ENCODE results near the gene CIAO2A. TPM values are rescaled to one million over a fixed set of nuclear protein-coding genes. Genes with fewer than 3 reads are reported as not detected.

The CIAO2A gene
- total RNA-seq, result 51.6 and 60.6 TPM in 2 replicates

GRCh38 chr15:64093627-64094417 is at the start of gene CIAO2A:
Gene CIAO2A (minus strand): TSS chr15:64093838. CDS start chr15:64093768, 70 bp downstream.

GRCh38 chr15:64095795-64096667 is 2.4 kb upstream of the CIAO2A start, which contains the start of gene SNX1:
Gene SNX1 (plus strand): TSS chr15:64095982. CDS start chr15:64096014, 32 bp downstream.

DNA sequence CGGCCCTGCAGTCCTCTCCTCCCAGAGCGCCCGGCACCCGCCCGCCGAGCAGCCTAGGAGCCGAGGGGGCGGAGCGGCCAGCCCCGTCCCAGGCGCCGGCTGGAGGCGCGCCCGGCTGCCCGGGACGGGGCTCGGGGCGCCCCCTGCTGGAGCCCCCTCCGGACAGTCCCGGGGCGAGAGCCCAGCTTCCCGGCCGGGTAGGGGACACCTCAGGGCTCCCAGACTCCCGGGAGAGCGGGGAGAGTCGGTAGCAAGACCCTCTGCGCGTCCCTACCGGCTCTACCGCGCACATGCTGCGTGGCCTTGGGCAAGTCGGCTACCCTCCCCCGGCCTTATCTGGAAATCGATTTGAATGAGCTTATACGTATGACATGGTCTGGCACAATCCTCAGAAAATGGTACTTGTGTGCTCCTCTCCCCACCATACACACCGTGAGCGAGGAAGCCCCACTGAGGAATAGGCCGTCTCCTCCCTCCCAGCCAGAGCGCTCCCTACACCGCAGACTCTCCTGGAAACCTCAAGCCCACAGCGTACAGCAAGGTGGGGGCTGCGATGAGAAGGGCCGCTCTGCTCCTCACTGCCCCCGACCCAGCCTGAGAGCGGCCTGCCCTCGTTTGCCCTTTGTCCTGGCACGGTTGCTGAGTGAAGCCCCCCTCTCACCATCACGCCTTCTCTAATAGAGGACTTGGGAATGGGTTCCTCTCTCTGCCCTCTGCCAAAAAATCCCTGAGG is 47.1 kb downstream of the CIAO2A start, which contains the start of gene DAPK2:
DAPK2 (minus strand) TSS at position 65 of the 733 bp plus-strand sequence. CDS start 6,224 bp downstream, outside the sequence.

Small RNA genes within 50 kb of the gene (small RNA-seq; reads per million reads assigned to genes)
- not detected for gene RF00019

Other genes with a start within 250 kb of the CIAO2A start
- 0.98 and 7.0 TPM in 2 replicates for gene DAPK2, start 47.4 kb downstream of the CIAO2A start, total RNA-seq
- gene SNX1, start 2.1 kb upstream of the CIAO2A start, total RNA-seq, result 37.3 and 40.4 TPM in 2 replicates
- under 0.01 and 0.39 TPM in 2 replicates for gene SNX22, start 57.9 kb upstream of the CIAO2A start, total RNA-seq
- gene PPIB, start 69.2 kb upstream of the CIAO2A start, total RNA-seq, result 772 and 937 TPM in 2 replicates